ENCODE measurements around the gene CCAR1. TPM values are rescaled to one million over a fixed set of nuclear protein-coding genes. Genes with fewer than 3 reads are reported as not detected.

The CCAR1 gene, protein sequence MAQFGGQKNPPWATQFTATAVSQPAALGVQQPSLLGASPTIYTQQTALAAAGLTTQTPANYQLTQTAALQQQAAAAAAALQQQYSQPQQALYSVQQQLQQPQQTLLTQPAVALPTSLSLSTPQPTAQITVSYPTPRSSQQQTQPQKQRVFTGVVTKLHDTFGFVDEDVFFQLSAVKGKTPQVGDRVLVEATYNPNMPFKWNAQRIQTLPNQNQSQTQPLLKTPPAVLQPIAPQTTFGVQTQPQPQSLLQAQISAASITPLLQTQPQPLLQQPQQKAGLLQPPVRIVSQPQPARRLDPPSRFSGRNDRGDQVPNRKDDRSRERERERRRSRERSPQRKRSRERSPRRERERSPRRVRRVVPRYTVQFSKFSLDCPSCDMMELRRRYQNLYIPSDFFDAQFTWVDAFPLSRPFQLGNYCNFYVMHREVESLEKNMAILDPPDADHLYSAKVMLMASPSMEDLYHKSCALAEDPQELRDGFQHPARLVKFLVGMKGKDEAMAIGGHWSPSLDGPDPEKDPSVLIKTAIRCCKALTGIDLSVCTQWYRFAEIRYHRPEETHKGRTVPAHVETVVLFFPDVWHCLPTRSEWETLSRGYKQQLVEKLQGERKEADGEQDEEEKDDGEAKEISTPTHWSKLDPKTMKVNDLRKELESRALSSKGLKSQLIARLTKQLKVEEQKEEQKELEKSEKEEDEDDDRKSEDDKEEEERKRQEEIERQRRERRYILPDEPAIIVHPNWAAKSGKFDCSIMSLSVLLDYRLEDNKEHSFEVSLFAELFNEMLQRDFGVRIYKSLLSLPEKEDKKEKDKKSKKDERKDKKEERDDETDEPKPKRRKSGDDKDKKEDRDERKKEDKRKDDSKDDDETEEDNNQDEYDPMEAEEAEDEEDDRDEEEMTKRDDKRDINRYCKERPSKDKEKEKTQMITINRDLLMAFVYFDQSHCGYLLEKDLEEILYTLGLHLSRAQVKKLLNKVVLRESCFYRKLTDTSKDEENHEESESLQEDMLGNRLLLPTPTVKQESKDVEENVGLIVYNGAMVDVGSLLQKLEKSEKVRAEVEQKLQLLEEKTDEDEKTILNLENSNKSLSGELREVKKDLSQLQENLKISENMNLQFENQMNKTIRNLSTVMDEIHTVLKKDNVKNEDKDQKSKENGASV
- 10 to 100 TPM; 64.4 to 89.5 (median 88.2) TPM for total RNA-seq
- 10 to 100 TPM; 31.7 to 51.7 TPM for polyA plus RNA-seq
- 159 reads per million, percentile 91 among the genes with 10 or more reads in this experiment for total RNA-seq

GRCh38 chr10:68720793-68721672 is at the start of gene CCAR1:
TSS of gene CCAR1 (plus strand) at chr10:68721239. CDS start at chr10:68722505, 1,266 bp downstream.
- Mint-ChIP-seq H3K36me3 (peaks cover 0 to 18% (median 9%) of the 10 kb centered on the region in 5 donors), H3K4me1 (peaks cover 10 to 23% (median 16%) of the 10 kb centered on the region in 7 donors), H3K27me3 (peaks cover 0 to 2% (median 0%) of the 10 kb centered on the region in 5 donors), H3K9me3 (peaks cover 0 to 5% (median 0%) of the 10 kb centered on the region in 11 donors), H3K27ac (peak within 1 kb of the TSS; percentile 95 to 99 (median 98)), H3K4me3 (peak within 1 kb of the TSS; percentile 87 to 100 (median 96))
- peak within 1 kb of the TSS; percentile 96 for H3K27ac ChIP-seq (ENCODE audit: low read depth, low read length)
- ChIA-PET POLR2A (interaction anchor here (0.6 to 1.5 kb wide), 7 partner anchors 9 to 686 kb away, joined by 3 to 6 read pairs (median 4); partner anchors contain the start of genes HNRNPH3, PBLD and STOX1), CTCF (no interaction called here)
- peaks cover 0 to 23% (median 0%) of the 10 kb centered on the region in 3 experiments for H3K36me3 ChIP-seq (ENCODE audit: control insufficient read depth in 2 of 3, insufficient read depth in 3 of 3, low read length in 3 of 3)
- intact Hi-C loops (cut with micrococcal nuclease) = loop anchor here (1.0 to 10.0 kb wide), 19 partner anchors 108 to 956 kb away; partner anchors contain the start of genes DDX21 (in 2 of the 2), DDX50 (in 2 of the 2), RUFY2 (in 2 of the 2) and SIRT1 (in 2 of the 2)
- peak within 1 kb of the TSS; percentile 64 for H3K4me3 ChIP-seq (ENCODE audit: low read length)
- peak; percentile 86 to 97 (median 96) for DNase-seq
- no peaks in the 10 kb centered on the region for H3K9me3 ChIP-seq (ENCODE audit: control insufficient read depth in 2 of 3, low read length in 3 of 3)
- ATAC-seq = peak; percentile 99
- peaks cover 6 to 7% of the 10 kb centered on the region in 2 donors for H3K4me1 ChIP-seq (ENCODE audit: control insufficient read depth in 2 of 2, insufficient read depth in 2 of 2, low read length in 2 of 2)
- H3K27me3 ChIP-seq (ENCODE audit: control insufficient read depth in 2 of 2, insufficient read depth in 2 of 2, low read length in 2 of 2) = no peaks in the 10 kb centered on the region

DNA sequence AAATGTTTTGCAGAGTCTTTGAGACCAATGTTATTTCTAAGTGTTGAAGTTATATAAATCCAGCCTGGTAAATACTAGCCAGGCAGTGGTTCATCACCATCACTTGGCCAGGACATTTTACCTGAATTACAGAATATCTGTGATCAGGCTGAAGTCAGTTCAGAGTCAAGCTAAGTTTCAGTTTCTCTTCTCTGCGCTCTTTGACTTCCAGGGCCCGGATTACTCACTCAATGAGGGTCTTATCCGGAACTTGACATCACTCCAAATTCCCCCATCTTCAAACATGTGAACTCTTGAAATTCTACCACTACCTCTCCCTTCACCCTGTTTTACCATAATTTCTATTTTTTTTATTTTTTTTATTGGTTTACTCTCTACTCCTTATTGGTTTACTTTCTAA is 36.6 kb upstream of the CCAR1 start:
- intact Hi-C loops (cut with micrococcal nuclease) = no loop called here
- no peaks in the 10 kb centered on the region for H3K4me1 Mint-ChIP-seq
- Histone ChIP-seq H3K27ac (ENCODE audit: low read depth, low read length) (no peak overlapping the region), H3K9me3 (ENCODE audit: control insufficient read depth in 2 of 3, low read length in 3 of 3) (no peaks in the 10 kb centered on the region), H3K4me1 (ENCODE audit: control insufficient read depth in 2 of 2, insufficient read depth in 2 of 2, low read length in 2 of 2) (peaks cover 0 to 6% of the 10 kb centered on the region in 2 donors), H3K36me3 (ENCODE audit: control insufficient read depth in 2 of 3, insufficient read depth in 3 of 3, low read length in 3 of 3) (peaks cover 0 to 12% (median 0%) of the 10 kb centered on the region in 3 experiments), H3K4me3 (ENCODE audit: low read length) (peak overlapping the region; percentile 6), H3K27me3 (ENCODE audit: control insufficient read depth in 2 of 2, insufficient read depth in 2 of 2, low read length in 2 of 2) (no peaks in the 10 kb centered on the region)
- no peak for DNase-seq
- ChIA-PET POLR2A (no interaction called here), CTCF (interaction anchor here (1.2 kb wide), 1 partner anchor 133 kb away, joined by 4 read pairs; no protein-coding TSS in a partner anchor)
- peak overlapping the region in 1 of 9 donors; percentile 68 for H3K27ac Mint-ChIP-seq
- ATAC-seq = no peak
- no peaks in the 10 kb centered on the region for H3K27me3 Mint-ChIP-seq
- H3K9me3 Mint-ChIP-seq = no peaks in the 10 kb centered on the region
- peaks cover 9 to 41% (median 27%) of the 10 kb centered on the region in 5 donors for H3K36me3 Mint-ChIP-seq
- no peak overlapping the region for H3K4me3 Mint-ChIP-seq

- Histone ChIP-seq H3K27ac (ENCODE audit: low read depth, low read length) (no peak overlapping the region), H3K4me3 (ENCODE audit: low read length) (no peak overlapping the region), H3K4me1 (ENCODE audit: control insufficient read depth in 2 of 2, insufficient read depth in 2 of 2, low read length in 2 of 2) (no peaks in the 10 kb centered on the region), H3K36me3 (ENCODE audit: control insufficient read depth in 2 of 3, insufficient read depth in 3 of 3, low read length in 3 of 3) (peaks cover 0 to 6% (median 0%) of the 10 kb centered on the region in 3 experiments), H3K9me3 (ENCODE audit: control insufficient read depth in 2 of 3, low read length in 3 of 3) (no peaks in the 10 kb centered on the region), H3K27me3 (ENCODE audit: control insufficient read depth in 2 of 2, insufficient read depth in 2 of 2, low read length in 2 of 2) (no peaks in the 10 kb centered on the region)
- no peak for DNase-seq
- peaks cover 0 to 12% (median 7%) of the 10 kb centered on the region in 5 donors for H3K36me3 Mint-ChIP-seq
- H3K9me3 Mint-ChIP-seq = no peaks in the 10 kb centered on the region
- peaks cover 0 to 5% (median 0%) of the 10 kb centered on the region in 5 donors for H3K27me3 Mint-ChIP-seq
- POLR2A ChIA-PET = no interaction called here
- intact Hi-C loops (cut with micrococcal nuclease) = no loop called here
- no peak for ATAC-seq
- no peak overlapping the region for H3K4me3 Mint-ChIP-seq
- CTCF ChIA-PET = interaction anchor here (0.6 kb wide), 1 partner anchor 28 kb away, joined by 3 read pairs; no protein-coding TSS in a partner anchor
- no peaks in the 10 kb centered on the region for H3K4me1 Mint-ChIP-seq
- H3K27ac Mint-ChIP-seq = no peak overlapping the region
Measured at GRCh38 chr10:68696018-68696417, 25.0 kb upstream of the CCAR1 start.

GRCh38 chr10:68697106-68697505 is 23.9 kb upstream of the CCAR1 start:
- Mint-ChIP-seq H3K27ac (no peak overlapping the region), H3K9me3 (no peaks in the 10 kb centered on the region), H3K4me3 (no peak overlapping the region), H3K4me1 (no peaks in the 10 kb centered on the region), H3K36me3 (peaks cover 0 to 3% (median 0%) of the 10 kb centered on the region in 5 donors), H3K27me3 (peaks cover 0 to 5% (median 0%) of the 10 kb centered on the region in 5 donors)
- no peaks in the 10 kb centered on the region for H3K36me3 ChIP-seq (ENCODE audit: control insufficient read depth in 2 of 3, insufficient read depth in 3 of 3, low read length in 3 of 3)
- H3K9me3 ChIP-seq (ENCODE audit: control insufficient read depth in 2 of 3, low read length in 3 of 3) = no peaks in the 10 kb centered on the region
- CTCF ChIA-PET = no interaction called here
- intact Hi-C loops (cut with micrococcal nuclease) = no loop called here
- H3K4me3 ChIP-seq (ENCODE audit: low read length) = no peak overlapping the region
- DNase-seq (no peak), ATAC-seq (no peak)
- no peaks in the 10 kb centered on the region for H3K27me3 ChIP-seq (ENCODE audit: control insufficient read depth in 2 of 2, insufficient read depth in 2 of 2, low read length in 2 of 2)
- H3K27ac ChIP-seq (ENCODE audit: low read depth, low read length) = no peak overlapping the region
- POLR2A ChIA-PET = no interaction called here
- H3K4me1 ChIP-seq (ENCODE audit: control insufficient read depth in 2 of 2, insufficient read depth in 2 of 2, low read length in 2 of 2) = no peaks in the 10 kb centered on the region

DNA sequence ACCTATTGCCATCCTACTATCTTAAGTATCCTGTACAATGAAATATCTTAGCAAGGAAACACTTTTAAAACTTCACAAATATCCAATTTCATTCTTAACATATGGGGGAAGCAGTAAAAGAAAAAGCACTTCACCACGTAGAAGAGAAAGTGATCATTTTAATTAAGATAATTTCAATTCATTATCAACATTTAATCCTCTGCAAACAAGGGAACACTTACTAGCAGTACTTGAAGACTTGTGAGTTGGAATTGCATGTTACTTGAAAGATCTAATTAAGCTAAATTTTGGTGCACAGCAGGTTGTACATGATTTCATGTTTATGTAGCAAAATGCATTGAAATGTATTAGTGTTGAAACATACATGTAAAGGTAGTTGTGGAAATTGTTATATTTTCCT is 20.8 kb upstream of the CCAR1 start:
- Histone ChIP-seq H3K27me3 (ENCODE audit: control insufficient read depth in 2 of 2, insufficient read depth in 2 of 2, low read length in 2 of 2) (no peaks in the 10 kb centered on the region), H3K4me1 (ENCODE audit: control insufficient read depth in 2 of 2, insufficient read depth in 2 of 2, low read length in 2 of 2) (no peaks in the 10 kb centered on the region), H3K27ac (ENCODE audit: low read depth, low read length) (no peak overlapping the region), H3K4me3 (ENCODE audit: low read length) (no peak overlapping the region), H3K9me3 (ENCODE audit: control insufficient read depth in 2 of 3, low read length in 3 of 3) (no peaks in the 10 kb centered on the region), H3K36me3 (ENCODE audit: control insufficient read depth in 2 of 3, insufficient read depth in 3 of 3, low read length in 3 of 3) (no peaks in the 10 kb centered on the region)
- Mint-ChIP-seq H3K4me1 (no peaks in the 10 kb centered on the region), H3K27me3 (peaks cover 0 to 5% (median 0%) of the 10 kb centered on the region in 5 donors), H3K36me3 (no peaks in the 10 kb centered on the region), H3K4me3 (no peak overlapping the region), H3K27ac (no peak overlapping the region), H3K9me3 (no peaks in the 10 kb centered on the region)
- intact Hi-C loops (cut with micrococcal nuclease) = no loop called here
- ChIA-PET CTCF (no interaction called here), POLR2A (no interaction called here)
- DNase-seq (no peak), ATAC-seq (no peak)
